Esophagus muscularis mucosa (tissue), 3 donors: ENCODE measurements around the gene TMEM109.

Experiments used
- CTCF ChIP-seq, 3 experiments: fragments of 200-600 bp in 2 of 3; fragments of 450-650 bp in 1 of 3; sonication (generic) in 2 of 3; IDR thresholded peaks; one replicate each; pipeline ENCODE4 v1.5.1; 2017 to 2019; ENCODE audit warnings: antibody characterized with exemption in 3 of 3, mild to moderate bottlenecking in 2 of 3, moderate library complexity in 1 of 3
- POLR2A ChIP-seq: fragments of 450-650 bp; IDR thresholded peaks from one replicate; pipeline ENCODE4 v1.6.1; 2017; ENCODE audit warnings: antibody characterized with exemption, moderate library complexity, mild to moderate bottlenecking, low read depth

DNA sequence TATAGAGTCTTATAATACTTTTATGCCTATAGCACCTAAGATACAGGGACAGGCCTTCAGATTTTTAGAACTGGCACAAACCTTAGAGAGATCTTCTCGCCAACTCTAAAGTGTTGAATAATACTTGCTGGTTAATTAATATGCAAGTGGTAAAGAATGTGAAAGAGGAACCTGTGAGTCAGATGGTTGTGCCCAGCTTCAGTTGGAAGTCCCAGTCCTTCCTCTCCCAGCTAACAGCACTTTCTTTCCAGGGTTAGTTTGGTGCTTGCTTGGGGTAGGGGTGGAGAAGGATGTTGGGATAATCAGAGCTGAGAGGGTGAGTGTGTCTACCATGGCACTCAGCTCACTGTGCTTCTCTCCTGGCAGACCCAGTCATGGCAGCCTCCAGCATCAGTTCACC, 5.4 kb downstream of the TMEM109 start:
- TF ChIP-seq CTCF (IDR thresholded peaks at IDR 0.05) (no peak), POLR2A (no peak)
